Fibroblast of skin of right quadriceps (primary cell): ENCODE measurements around the gene STIMATE.

ENCODE experiments used
- DNase-seq: peaks from one replicate; pipeline ENCODE4 v3.0.0-alpha.2; 2013

The STIMATE gene

GRCh38 chr3:52839268-52839575 is 58.1 kb downstream of the STIMATE start:
- DNase-seq: no peak

GRCh38 chr3:52838561-52839267 is 58.6 kb downstream of the STIMATE start:
- DNase-seq: no peak

- no peak for DNase-seq
Observed at GRCh38 chr3:52836986-52837385, 60.4 kb downstream of the STIMATE start.

- DNase-seq: no peak
Observed at GRCh38 chr3:52836471-52836845, 60.9 kb downstream of the STIMATE start.

GRCh38 chr3:52835766-52836470 is 61.4 kb downstream of the STIMATE start:
- no peak for DNase-seq

GRCh38 chr3:52834871-52835501 is 62.4 kb downstream of the STIMATE start, which contains the start of gene MUSTN1:
Gene MUSTN1, minus strand, starts transcription at chr3:52835019. Its CDS starts 71 bp downstream, at chr3:52834948.
- peak; percentile 9 for DNase-seq

- no peak for DNase-seq
Observed at GRCh38 chr3:52833202-52833601, 64.1 kb downstream of the STIMATE start.

- DNase-seq: peak; percentile 76
Observed at GRCh38 chr3:52831500-52832301, 65.6 kb downstream of the STIMATE start.

- no peak for DNase-seq
Observed at GRCh38 chr3:52830535-52831258, 66.7 kb downstream of the STIMATE start, which contains the start of gene ITIH4. Gene ITIH4, minus strand, starts transcription at chr3:52830672. Its CDS starts 30 bp downstream, at chr3:52830642.

GRCh38 chr3:52829906-52830463 is 67.4 kb downstream of the STIMATE start:
- DNase-seq: no peak

- no peak for DNase-seq
Observed at GRCh38 chr3:52829482-52829881, 67.9 kb downstream of the STIMATE start.

- no peak for DNase-seq
Observed at GRCh38 chr3:52827866-52828376, 69.4 kb downstream of the STIMATE start.

- DNase-seq: peak; percentile 13
Observed at GRCh38 chr3:52827441-52827840, 69.9 kb downstream of the STIMATE start.

- no peak for DNase-seq
Observed at GRCh38 chr3:52824037-52824436, 73.3 kb downstream of the STIMATE start.

- DNase-seq: no peak
Observed at GRCh38 chr3:52822363-52822762, 75.0 kb downstream of the STIMATE start.

- no peak for DNase-seq
Observed at GRCh38 chr3:52820736-52821135, 76.6 kb downstream of the STIMATE start.

GRCh38 chr3:52819936-52820335 is 77.4 kb downstream of the STIMATE start:
- no peak for DNase-seq

- DNase-seq: no peak
Observed at GRCh38 chr3:52817860-52818259, 79.5 kb downstream of the STIMATE start.

GRCh38 chr3:52817221-52817620 is 80.1 kb downstream of the STIMATE start:
- DNase-seq: no peak

- no peak for DNase-seq
Observed at GRCh38 chr3:52816654-52817053, 80.7 kb downstream of the STIMATE start.

- DNase-seq: no peak
Observed at GRCh38 chr3:52816199-52816598, 81.1 kb downstream of the STIMATE start.

- no peak for DNase-seq
Observed at GRCh38 chr3:52813810-52814209, 83.5 kb downstream of the STIMATE start.
